Right forelimb (tissue), 1 donor: ENCODE measurements around the gene SLC16A8.
"Not testable (repeated sequence)": the region's sequence is repeated elsewhere in the genome, so short reads cannot be mapped to it uniquely, and the experiment has no call there.

Source experiments
- DNase-seq: peaks from one replicate; pipeline ENCODE4 v3.0.0-alpha.2; 2018

The SLC16A8 gene

GRCh38 chr22:38083931-38084631 is at the start of gene SLC16A8:
Gene SLC16A8, minus strand, starts transcription at chr22:38084184. Its CDS starts 1,311 bp downstream, at chr22:38082873.
- DNase-seq, result no peak

- peak; percentile 27 for DNase-seq
These were observed 49.3 kb upstream of the SLC16A8 start for GRCh38 chr22:38133331-38133730.

GRCh38 chr22:38132794-38133193 is 48.8 kb upstream of the SLC16A8 start:
- peak; percentile 24 for DNase-seq

GRCh38 chr22:38132136-38132535 is 48.2 kb upstream of the SLC16A8 start:
- DNase-seq, result peak; percentile 12

- DNase-seq, result peak; percentile 22
These were observed 47.4 kb upstream of the SLC16A8 start for GRCh38 chr22:38131399-38131798.

GRCh38 chr22:38129856-38130255 is 45.9 kb upstream of the SLC16A8 start:
- DNase-seq, result no peak

GRCh38 chr22:38129021-38129420 is 45.0 kb upstream of the SLC16A8 start:
- DNase-seq, result no peak

- peak; percentile 5 for DNase-seq
These were observed 43.9 kb upstream of the SLC16A8 start for GRCh38 chr22:38127869-38128268.

GRCh38 chr22:38126928-38127668 is 43.1 kb upstream of the SLC16A8 start:
- peak; percentile 30 for DNase-seq

- no peak for DNase-seq
These were observed 41.8 kb upstream of the SLC16A8 start for GRCh38 chr22:38125751-38126201.

GRCh38 chr22:38125038-38125610 is 41.1 kb upstream of the SLC16A8 start:
- peak; percentile 33 for DNase-seq

- DNase-seq, result peak; percentile 24
These were observed 40.4 kb upstream of the SLC16A8 start for GRCh38 chr22:38124236-38124974.

GRCh38 chr22:38122616-38123015 is 38.6 kb upstream of the SLC16A8 start:
- no peak for DNase-seq

GRCh38 chr22:38120359-38121110 is 36.6 kb upstream of the SLC16A8 start:
- peak; percentile 38 for DNase-seq

GRCh38 chr22:38118747-38119146 is 34.8 kb upstream of the SLC16A8 start:
- not testable (repeated sequence) for DNase-seq

GRCh38 chr22:38118182-38118581 is 34.2 kb upstream of the SLC16A8 start:
- DNase-seq, result no peak

- DNase-seq, result not testable (repeated sequence)
These were observed 33.6 kb upstream of the SLC16A8 start for GRCh38 chr22:38117556-38117955.

- peak; percentile 31 for DNase-seq
These were observed 31.6 kb upstream of the SLC16A8 start for GRCh38 chr22:38115423-38116205.

- peak; percentile 89 for DNase-seq
These were observed 30.8 kb upstream of the SLC16A8 start for GRCh38 chr22:38114484-38115398.

GRCh38 chr22:38112381-38112780 is 28.4 kb upstream of the SLC16A8 start:
- peak; percentile 34 for DNase-seq
